Hepatic stellate cell (primary cell): Measurements from ENCODE around the gene ALDH16A1.
"Not testable (repeated sequence)": the region's sequence is repeated elsewhere in the genome, so short reads cannot be mapped to it uniquely, and the experiment has no call there.

ENCODE experiments used
- DNase-seq: peaks from one replicate; pipeline ENCODE4 v3.0.0; 2011; ENCODE audit warnings: low spot score

The ALDH16A1 gene

DNA sequence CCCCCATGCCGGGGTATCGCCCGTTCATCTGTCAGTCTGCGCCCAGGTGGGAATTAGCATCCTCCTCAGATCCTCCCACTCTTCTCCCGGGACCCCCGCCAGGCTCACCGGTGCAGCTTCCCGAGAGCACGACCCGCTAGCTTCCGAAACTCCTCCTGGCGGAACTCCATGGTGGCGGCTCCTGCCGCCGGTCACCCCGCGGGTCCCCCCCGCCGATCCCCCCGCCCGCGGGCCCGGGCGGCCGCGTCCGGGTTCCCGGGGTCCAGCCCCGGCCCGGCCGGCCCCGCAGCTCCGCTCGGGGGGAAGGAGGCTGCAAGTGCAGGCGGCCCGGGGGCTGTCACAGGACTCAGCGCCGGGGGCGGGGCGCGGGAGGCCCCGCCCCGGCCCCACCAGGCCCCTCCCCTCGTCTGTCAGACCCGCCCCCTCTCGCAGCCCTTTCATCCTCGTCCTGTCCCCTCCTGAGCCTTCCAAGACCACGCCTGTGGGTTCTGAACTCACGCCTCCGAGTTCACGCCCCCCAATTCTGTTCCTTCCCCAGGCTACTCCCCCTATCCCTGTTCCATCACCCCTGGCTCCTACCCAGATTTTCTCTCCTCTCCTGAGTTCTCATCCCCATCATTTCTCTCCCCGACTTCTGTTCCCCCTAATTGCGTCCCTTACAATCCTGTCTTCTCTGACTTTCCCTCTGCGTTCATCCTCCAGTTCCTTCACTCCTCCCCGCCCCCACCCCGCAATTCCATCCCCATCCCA is 11.6 kb upstream of the ALDH16A1 start, which contains the start of gene SLC17A7:
Gene SLC17A7 (minus strand): TSS at position 318 of the 750 bp plus-strand sequence. CDS start 148 bp downstream, at position 170.
- no peak for DNase-seq

DNA sequence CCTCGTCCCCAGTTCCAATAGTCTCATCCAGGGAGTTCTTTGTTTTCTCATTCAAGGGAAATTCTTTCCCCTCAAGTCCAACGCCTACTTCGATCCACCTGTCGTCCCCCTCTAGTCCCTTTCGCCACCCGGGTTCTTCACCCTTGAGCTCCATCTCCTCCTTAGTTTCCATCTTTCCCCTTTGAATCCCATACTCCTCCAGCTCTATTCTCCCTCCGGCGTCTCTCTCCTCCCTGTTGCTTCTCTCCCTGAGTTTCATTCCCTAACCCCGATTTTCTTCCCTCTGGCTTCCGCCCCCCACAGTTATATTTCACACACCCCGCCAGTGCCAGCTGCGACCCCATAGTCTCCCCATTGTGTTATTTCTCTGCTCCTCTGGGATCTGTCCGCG is 11.1 kb upstream of the ALDH16A1 start:
- no peak for DNase-seq

DNA sequence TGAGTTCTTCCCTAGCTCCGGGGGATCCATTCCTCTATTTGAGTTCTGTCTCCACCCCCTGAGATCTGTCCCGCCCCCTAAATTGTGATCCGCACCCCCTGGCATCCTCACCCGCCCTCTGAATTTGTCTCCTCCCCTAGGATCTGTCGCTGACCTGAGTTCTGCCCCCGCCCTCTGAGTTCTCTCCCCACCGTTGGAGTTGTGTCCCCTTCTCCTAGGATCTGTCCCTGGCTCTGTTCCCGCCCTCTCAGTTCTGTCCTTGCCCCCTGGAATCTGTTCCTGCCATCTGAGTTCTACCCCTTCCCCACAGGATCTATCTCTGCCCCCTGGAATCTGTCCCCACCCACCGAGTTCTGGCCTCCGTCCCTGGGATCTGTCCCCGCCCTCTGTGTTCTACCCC is 10.7 kb upstream of the ALDH16A1 start:
- DNase-seq, result no peak

DNA sequence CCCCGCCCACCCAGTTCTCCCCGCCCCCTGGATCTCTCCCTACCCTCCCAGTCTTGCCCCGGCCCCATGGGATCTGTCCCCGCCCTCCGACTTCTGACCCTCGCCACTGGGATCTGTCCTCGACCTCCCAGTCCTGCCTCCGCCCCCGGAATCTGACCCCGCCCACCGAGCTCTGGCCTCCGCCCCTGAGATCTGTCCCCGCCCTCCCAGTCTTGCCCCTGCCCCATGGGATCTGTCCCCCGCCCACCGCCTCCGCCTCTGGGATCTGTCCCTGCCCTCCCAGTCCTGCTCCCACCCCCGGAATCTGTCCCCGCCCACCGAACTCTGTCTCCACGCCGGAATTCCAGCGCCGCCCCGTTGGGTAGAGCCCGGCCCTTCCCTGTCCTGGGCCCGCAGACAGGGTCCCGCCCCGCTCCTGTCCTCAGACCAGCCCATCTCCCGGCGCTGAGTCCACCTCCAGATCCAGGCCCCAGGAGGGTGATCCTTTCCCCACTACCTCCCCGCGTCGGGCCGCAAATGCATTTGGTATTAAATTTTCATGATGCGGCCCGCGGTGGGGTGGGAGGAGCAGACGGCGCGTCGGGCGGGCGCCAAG is 10.2 kb upstream of the ALDH16A1 start:
- DNase-seq, result peak; percentile 94

DNA sequence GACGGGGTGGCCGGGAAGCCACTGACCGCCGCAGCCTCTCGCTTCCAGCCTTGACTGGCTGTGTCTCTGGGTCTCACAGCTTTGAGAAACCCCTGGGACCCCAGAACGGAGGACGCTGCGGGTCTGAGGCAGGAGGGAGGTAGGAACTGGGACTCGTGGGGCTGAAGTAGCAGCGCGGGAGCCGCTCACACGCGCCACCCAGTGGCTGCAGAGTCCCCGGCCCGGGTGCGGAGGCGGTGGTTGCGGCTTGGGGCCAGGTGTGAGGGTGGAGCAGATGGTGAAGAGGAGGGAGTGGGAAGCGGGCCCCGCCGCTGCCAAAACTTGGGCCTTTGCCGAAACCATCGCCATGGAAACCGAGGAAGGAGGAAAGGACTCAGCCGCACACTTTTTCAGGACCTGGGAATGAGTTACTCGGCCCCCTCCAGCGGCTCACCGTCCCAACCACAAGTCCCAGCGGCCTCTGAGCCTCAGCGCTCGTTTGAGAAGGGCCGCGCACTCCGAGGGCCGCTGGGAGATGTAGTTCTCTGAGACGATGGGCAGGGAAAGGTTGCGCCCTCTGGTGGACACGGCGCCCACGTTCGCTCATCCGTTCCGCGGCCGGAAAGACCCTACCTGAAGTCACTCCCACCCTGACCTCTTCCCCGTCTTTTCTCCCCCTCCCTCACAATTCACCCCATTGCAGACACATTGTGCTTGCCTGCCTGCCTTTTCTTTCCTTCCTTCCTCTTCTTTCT is 9.5 kb upstream of the ALDH16A1 start:
- DNase-seq, result peak; percentile 96

DNA sequence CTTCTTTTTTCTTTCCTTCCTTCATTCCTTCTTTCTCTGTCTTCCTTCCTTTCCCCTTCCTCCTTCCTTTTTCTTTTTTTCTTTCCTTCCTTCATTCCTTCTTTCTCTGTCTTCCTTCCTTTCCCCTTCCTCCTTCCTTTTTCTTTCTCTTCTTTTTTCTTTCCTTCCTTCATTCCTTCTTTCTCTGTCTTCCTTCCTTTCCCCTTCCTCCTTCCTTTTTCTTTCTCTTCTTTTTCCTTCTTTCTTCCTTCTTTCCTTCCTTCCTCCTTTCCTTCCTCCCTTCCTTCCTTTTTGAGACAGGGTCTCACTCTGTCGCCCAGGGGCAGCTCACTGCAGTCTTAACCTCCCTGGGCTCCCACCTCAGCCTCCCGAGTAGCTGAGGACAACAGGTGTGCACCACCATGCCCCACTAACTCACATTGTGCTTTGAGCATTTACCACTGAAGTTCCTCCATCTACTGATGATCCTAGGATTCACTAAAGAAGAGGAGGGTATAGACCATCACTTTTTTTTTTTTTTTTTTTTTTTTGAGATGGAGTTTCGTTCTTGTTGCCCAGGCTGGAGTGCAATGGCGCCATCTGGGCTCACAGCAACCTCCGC is 8.8 kb upstream of the ALDH16A1 start:
- not testable (repeated sequence) for DNase-seq

DNA sequence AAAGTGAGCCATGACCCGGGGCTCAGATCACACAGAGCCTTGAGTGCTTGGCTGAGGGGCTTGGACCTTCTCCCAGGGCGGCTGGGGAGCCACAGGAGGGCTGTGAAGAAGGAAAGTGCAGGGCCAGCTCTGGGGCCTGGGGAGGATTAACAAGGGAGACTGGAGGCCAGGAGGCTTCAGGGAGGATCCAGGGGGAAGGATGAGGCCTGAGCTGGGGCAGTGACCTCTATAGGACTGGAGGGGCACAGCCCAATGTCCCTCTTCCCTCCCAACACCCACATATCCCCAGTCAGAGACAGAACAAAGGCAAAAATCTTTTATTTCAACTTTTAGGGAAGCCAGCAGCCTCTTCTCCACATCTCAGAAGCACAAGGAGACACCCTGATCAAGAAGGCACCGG is 7.0 kb upstream of the ALDH16A1 start:
- DNase-seq, result no peak

DNA sequence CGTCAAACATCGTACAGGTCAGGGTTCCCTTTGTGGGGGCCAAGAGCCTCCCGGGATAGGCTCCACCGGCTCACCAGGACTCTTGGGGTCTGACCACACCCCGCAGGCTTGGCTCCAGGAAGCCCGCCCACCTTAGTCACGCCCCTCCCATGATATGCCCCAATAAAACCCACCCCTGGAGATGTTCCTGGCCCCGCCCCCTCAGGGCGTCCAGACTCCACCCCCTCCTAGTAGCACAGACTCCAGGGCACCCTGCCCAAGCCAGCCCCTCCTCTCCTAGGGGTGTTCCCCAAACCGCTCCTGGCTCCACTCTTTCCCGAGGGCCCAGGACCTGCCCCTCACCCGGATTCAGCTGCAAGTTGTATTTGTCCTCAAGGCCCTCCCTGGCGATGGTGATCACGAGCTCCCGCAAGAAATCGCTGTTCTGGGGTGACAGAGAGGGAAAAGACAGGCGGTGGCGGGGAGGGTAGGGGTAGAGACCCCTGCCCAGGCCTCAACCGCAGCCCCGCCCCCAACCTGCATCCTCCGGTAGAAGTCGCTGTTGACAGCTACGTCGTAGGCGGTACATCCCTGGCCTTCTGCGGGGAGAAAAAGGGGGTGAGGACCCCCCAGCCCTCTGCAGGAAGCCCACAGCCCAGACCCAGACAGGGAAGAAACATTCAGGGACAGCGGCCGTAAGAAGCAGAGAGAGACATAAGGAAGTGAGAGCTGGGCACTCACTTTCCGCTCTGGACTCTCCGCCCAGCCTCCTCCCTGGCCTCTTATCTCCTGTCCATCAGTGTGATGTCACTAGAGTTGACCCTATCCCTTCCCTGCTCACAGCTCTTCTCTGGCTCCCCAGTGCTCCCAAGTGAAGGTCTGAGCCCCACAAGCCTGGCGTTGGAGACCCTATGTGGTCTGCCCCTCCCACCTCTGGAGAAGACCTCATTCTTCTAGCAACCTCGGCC is 5.3 kb upstream of the ALDH16A1 start:
- DNase-seq, result no peak

DNA sequence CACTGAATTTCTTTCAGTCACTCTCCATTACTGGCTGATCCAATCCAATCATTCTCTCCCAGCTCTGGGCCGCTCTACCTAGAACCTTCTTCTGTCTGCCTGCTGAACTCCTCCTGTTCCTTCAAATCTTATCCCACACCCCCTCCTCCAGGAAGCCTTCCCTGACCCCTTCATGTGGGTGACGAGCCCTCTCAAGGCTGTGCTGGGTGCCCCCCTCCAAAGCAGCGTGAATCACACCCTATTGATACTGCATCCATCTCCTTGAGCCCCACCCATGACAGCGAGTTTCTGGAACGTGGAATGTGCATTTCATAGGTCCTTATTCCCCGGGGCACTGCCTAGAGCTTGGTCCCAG is 4.6 kb upstream of the ALDH16A1 start:
- DNase-seq, result no peak

DNA sequence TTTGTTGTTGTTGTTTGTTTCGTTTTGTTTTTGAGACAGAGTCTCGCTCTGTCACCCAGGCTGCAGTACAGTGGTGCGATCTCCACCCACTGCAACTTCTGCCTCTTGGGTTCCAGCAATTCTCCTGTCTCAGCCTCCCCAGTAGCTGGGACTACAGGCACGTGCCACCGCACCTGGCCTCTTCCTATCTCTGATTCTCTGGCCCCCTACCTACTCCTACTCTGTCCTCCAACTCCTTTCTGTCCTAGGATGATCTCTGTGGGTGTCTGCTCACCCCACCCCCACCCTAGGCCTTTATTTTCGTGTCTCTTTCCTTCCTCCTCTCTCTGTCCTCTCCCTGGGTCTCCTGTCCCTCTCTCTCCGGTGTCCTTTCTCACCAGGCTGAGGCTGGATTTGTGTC is 2.6 kb upstream of the ALDH16A1 start:
- no peak for DNase-seq

DNA sequence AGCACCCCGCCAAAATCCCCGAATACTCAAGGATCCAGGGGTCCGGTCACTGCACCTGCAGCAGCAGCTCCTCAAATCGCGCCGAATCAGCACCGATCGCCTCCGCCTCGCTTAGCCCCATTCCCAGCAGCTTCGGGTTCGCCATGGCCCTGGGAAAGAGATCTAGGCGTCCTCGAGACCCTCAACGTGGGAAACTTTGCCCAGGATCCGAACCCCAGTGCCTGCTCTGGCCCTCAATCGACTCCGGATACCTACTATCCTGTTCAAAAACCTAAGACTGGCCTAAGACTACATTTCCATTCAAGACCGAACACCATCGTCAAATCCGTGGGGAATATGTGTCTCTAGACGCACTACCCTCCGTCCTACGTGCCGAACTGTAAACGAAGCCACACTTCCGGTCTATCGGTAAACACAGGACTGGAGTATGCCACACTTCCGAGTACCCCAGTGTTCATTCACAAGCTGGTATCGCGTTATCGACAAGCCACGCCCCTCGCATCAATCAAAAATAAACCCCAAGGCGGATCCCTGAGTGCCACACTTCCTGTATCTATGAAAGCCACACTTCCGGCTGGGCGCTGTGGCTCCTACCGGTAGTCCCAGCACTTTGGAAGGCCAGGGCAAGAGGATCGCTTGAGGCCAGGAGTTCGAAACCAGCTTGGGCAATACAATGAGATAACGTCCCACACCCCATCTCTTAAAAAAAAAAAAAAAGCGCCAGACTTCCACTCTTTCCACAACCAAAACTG is 1.4 kb upstream of the ALDH16A1 start, which contains the start of gene PIH1D1:
Gene PIH1D1 (minus strand): TSS at position 385 of the 752 bp plus-strand sequence. CDS start 240 bp downstream, at position 145.
- DNase-seq, result peak; percentile 96

DNA sequence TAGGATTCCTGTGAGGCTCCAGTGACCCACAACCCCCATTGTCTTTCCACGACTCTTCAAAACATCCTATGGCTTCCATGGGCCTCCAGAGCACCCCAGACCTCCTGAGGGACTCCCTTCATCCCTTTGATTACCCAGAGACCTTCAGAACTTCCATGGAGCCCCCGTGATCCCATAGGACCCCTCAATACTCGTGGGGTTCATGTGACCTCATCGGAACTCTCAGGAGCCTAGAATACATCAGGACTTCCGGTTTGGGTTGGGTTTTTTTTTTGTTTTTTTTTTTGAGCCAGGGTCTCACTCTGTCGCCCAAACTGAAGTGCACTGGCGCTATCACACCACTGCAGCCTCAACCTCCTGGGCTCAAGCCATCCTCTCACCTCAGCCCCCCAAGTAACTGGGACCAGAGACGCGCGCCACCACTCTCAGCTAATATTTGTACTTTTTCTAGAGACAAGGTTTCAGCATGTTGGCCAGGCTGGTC is 774 bp downstream of the ALDH16A1 start:
- DNase-seq, result no peak

DNA sequence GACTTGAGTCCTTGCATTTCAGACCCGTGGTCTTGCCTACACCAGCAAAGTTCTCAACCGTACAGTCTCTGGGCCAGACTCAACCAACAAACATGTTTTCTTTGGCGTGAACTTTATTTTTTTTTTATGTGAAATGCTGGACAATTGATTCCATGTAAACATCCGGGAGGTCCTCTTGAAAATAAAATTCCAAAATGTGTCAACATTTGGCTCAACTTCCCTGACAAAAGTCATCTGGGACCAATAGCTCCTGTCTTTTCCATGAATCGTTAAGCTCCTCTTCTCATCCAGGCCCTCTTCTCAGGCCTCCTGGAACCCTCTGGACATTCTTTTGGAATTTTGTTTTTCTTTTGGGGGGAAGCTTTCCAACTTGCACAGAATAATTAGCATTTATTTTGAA is 2.7 kb downstream of the ALDH16A1 start:
- no peak for DNase-seq

DNA sequence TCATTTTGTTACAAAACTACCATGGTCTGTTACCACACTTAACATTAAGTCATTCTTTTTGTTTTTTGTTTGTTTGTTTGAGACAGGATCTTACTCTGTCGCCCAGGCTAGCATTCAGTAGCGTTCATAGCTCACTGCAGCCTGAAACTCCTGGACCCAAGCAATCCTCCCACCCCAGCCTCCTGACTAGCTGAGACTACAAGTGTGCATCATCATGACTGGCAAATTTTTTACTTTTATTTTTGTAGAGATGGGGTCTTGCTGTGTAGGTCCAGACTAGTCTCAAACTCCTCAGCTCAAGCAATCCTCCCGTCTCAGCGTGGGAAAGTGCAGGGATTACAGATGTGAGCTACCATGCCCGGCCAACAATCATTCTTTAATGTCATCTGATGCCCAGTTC is 3.3 kb downstream of the ALDH16A1 start:
- no peak for DNase-seq

DNA sequence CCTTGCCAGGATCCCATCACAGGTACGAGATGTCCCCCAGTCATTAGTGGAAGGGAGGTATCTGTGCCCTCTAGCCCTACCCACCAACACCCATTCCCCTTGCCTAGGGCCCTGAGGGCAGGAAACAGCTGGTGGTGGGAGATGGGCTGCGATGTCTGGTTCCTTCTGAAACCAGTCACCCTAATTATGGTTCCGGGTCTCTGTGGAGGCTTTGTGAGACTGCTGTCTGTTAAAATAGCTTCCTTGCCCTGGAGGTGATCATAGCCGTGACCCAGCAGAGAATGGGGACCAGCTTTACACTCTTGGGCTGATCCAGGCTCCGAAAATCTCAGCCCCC is 5.5 kb downstream of the ALDH16A1 start:
- DNase-seq, result no peak

DNA sequence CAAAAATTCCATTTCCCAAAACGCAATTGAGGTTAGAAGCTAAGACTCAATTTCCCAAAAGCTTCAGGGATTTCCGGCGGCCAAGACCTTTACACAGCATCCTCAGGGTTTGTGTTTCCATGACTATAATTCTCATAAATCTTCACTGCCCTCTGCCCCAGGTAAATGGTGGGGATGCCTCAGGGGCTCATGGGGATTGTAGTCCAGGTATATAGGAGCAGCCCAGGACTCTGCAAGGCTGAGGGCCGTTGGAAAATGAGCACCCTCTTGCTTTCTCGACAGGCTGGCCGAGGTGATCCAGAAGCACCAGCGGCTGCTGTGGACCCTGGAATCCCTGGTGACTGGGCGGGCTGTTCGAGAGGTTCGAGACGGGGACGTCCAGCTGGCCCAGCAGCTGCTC is 6.4 kb downstream of the ALDH16A1 start:
- DNase-seq, result no peak

DNA sequence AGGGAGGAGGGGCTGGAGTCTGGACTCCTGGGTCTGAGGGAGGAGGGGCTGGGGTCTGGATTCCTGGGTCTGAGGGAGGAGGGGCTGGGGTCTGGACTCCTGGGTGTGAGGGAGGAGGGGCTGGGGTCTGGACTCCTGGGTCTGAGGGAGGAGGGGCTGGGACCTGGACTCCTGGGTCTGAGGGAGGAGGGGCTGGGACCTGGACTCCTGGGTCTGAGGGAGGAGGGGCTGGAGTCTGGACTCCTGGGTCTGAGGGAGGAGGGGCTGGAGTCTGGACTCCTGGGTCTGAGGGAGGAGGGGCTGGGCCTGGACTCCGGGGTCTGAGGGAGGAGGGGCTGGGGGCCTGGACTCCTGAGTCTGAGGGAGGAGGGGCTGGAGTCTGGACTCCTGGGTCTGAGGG is 8.1 kb downstream of the ALDH16A1 start:
- not testable (repeated sequence) for DNase-seq

DNA sequence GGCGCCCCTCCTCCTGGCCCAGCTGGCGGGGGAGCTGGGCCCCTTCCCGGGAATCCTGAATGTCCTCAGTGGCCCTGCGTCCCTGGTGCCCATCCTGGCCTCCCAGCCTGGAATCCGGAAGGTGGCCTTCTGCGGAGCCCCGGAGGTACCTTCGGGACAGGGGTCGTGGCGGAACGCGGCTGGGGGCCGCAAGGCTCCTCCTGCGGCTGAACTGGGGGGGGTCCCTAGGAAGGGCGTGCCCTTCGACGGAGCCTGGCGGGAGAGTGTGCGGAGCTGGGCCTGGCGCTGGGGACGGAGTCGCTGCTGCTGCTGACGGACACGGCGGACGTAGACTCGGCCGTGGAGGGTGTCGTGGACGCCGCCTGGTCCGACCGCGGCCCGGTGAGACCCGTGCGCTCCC is 8.6 kb downstream of the ALDH16A1 start:
- DNase-seq, result no peak

DNA sequence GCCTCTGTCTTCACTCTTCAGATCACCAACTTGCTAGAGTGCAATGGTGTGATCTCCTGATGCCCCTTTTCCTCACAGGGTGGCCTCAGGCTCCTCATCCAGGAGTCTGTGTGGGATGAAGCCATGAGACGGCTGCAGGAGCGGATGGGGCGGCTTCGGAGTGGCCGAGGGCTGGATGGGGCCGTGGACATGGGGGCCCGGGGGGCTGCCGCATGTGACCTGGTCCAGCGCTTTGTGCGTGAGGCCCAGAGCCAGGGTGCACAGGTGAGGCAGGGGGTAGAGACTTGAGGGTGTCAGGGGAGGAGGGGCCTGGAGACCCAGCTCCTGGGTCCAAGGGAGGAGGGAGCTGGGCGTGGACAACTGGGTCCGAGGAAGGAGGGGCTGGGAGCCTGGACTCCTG is 9.5 kb downstream of the ALDH16A1 start:
- no peak for DNase-seq

DNA sequence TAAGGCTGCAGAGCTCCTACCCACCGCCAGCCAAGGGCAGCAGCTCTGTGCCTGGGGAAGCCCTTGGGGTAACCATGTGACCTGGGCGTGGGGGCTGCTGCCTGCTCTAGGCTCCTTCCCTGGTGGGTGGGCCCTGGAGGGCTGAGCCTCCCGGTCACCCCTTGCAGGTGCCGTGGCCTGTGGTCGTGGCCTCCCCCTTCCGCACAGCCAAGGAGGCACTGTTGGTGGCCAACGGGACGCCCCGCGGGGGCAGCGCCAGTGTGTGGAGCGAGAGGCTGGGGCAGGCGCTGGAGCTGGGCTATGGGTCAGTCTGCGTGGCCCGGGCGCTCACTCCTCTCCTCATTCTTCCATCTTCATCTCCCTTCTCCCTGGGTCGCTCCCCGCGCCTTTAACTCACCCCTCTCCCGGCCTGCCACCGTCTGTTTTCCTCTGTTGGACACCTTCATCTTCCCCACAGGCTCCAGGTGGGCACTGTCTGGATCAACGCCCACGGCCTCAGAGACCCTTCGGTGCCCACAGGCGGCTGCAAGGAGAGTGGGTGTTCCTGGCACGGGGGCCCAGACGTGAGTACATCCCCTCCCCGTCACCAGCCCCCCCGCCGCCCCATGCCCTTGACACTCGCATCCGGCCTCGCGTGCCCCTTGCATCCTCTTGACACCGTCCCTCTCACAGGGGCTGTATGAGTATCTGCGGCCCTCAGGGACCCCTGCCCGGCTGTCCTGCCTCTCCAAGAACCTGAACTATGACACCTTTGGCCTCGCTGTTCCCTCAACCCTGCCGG is 11.1 kb downstream of the ALDH16A1 start:
- no peak for DNase-seq
